Glutamatergic neuron (in vitro differentiated cells): ENCODE data around the gene KPNA2. TPM values are rescaled to one million over a fixed set of nuclear protein-coding genes. Genes with fewer than 3 reads are reported as not detected.
"Not testable (repeated sequence)": the region's sequence is repeated elsewhere in the genome, so short reads cannot be mapped to it uniquely, and the experiment has no call there.

ENCODE experiments used
- DNase-seq: peaks from one replicate; pipeline ENCODE4 v3.0.0; 2022
- H3K27ac Mint-ChIP-seq: one replicate; pipeline ENCODE4 v1.8.0; 2020; ENCODE audit warnings: mild to moderate bottlenecking, mixed read lengths, inconsistent platforms; ENCODE audit not compliant: unreplicated experiment
- H3K27me3 Mint-ChIP-seq: one replicate; pipeline ENCODE4 v1.8.0; 2020; ENCODE audit warnings: mild to moderate bottlenecking, moderate library complexity, mixed read lengths, inconsistent platforms; ENCODE audit not compliant: unreplicated experiment
- H3K36me3 Mint-ChIP-seq: one replicate; pipeline ENCODE4 v1.8.0; 2020; ENCODE audit warnings: mild to moderate bottlenecking, mixed read lengths, inconsistent platforms; ENCODE audit not compliant: unreplicated experiment
- H3K4me1 Mint-ChIP-seq: one replicate; pipeline ENCODE4 v1.8.0; 2020; ENCODE audit warnings: mild to moderate bottlenecking, low read depth, mixed read lengths, inconsistent platforms; ENCODE audit not compliant: unreplicated experiment
- H3K4me3 Mint-ChIP-seq: one replicate; pipeline ENCODE4 v1.8.0; 2020; ENCODE audit warnings: mild to moderate bottlenecking, mixed read lengths, inconsistent platforms; ENCODE audit not compliant: unreplicated experiment
- H3K9me3 Mint-ChIP-seq: one replicate; pipeline ENCODE4 v1.8.0; 2020; ENCODE audit warnings: mild to moderate bottlenecking, moderate library complexity, mixed read lengths, inconsistent platforms; ENCODE audit not compliant: unreplicated experiment
- total RNA-seq: library from RNA; stranded (reverse); fragmentation: NEBNext Ultra II Directional; extraction: Animal tissue kit (Norgen Biotek cat#: 25700); gene quantifications from one replicate; pipeline ENCODE4 v1.2.1, GENCODE V29; 2021; ENCODE audit not compliant: unreplicated experiment
- TF ChIP-seq, protein P1 (sequence below): fragments of 200-600 bp; sonication (generic); IDR thresholded peaks from one replicate; pipeline ENCODE4 v1.5.0; 2021; ENCODE audit not compliant: partially characterized antibody, unreplicated experiment

Gene KPNA2
- total RNA-seq, 1 donor from 2014 or later: 223 TPM

DNA sequence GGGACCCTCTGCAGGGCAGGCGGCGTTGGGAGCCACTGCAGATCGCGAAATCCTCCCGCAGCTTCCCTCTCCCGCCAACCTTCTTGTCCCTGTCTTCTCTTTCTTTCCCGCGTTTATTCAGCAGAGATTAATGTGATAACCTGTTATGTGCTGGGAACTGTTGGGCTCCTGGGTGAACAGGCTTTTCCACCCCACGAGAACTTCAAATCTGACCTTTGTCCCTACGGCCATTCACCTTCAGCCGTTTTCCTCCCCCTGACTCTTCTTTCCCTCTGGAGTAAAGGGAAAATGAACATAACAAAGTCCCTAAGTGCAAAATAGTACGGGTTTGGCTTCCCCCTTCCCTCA is 15.2 kb upstream of the KPNA2 start:
- no peak for DNase-seq
- H3K9me3 Mint-ChIP-seq: peaks cover 15% of the 10 kb centered on the region
- peak overlapping the region; percentile 88 for H3K4me3 Mint-ChIP-seq
- TF ChIP-seq, protein P1, sequence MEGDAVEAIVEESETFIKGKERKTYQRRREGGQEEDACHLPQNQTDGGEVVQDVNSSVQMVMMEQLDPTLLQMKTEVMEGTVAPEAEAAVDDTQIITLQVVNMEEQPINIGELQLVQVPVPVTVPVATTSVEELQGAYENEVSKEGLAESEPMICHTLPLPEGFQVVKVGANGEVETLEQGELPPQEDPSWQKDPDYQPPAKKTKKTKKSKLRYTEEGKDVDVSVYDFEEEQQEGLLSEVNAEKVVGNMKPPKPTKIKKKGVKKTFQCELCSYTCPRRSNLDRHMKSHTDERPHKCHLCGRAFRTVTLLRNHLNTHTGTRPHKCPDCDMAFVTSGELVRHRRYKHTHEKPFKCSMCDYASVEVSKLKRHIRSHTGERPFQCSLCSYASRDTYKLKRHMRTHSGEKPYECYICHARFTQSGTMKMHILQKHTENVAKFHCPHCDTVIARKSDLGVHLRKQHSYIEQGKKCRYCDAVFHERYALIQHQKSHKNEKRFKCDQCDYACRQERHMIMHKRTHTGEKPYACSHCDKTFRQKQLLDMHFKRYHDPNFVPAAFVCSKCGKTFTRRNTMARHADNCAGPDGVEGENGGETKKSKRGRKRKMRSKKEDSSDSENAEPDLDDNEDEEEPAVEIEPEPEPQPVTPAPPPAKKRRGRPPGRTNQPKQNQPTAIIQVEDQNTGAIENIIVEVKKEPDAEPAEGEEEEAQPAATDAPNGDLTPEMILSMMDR: no peak
- no peaks in the 10 kb centered on the region for H3K36me3 Mint-ChIP-seq
- peaks cover 5% of the 10 kb centered on the region for H3K4me1 Mint-ChIP-seq
- H3K27me3 Mint-ChIP-seq: peaks cover 19% of the 10 kb centered on the region
- H3K27ac Mint-ChIP-seq: peak overlapping the region; percentile 84

DNA sequence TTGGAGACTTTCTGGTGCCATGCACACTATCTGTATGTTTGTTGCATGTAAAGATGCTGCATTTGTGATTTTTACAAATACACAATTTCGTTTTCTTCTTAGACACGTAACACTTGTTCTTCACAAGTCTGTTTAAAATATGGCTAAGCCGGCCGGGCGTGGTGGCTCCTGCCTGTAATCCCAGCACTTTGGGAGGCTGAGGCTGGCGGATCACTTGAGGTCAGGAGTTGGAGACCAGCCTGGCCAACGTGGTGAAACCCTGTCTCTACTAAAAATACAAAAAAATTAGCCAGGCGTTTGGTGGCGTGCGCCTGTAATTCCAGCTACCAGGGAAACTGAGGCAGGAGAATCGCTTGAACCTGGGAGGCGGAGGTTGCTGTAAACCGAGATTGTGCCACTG is 14.7 kb upstream of the KPNA2 start:
- Mint-ChIP-seq H3K27ac (peak overlapping the region; percentile 84), H3K27me3 (peaks cover 17% of the 10 kb centered on the region), H3K4me3 (peak overlapping the region; percentile 88), H3K9me3 (peaks cover 15% of the 10 kb centered on the region)
- H3K4me1 Mint-ChIP-seq, DNase-seq, H3K36me3 Mint-ChIP-seq: not testable (repeated sequence)

DNA sequence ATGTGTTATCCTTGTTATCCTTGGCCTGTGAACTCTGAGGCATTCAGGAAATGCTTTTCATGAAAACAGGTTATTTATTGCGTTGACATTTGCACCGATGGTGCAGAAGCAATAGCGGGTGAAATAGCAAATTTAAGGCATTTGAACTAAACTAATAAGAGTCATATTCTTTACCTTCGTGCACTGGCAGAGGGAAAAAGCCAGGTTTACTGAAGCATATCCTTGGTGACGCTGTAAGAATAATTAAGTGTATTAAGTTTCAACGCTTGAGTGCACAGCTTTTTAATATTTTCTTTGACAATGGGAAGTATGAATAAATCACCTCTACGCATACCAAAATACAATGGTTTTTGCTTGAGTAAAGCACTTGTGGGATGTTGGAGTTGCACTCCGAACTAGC is 13.6 kb upstream of the KPNA2 start:
- Mint-ChIP-seq H3K4me1 (peaks cover 5% of the 10 kb centered on the region), H3K4me3 (peak overlapping the region; percentile 67), H3K27ac (no peak overlapping the region), H3K27me3 (peaks cover 18% of the 10 kb centered on the region), H3K9me3 (peaks cover 15% of the 10 kb centered on the region), H3K36me3 (no peaks in the 10 kb centered on the region)
- TF ChIP-seq, protein P1: no peak
- DNase-seq: no peak

DNA sequence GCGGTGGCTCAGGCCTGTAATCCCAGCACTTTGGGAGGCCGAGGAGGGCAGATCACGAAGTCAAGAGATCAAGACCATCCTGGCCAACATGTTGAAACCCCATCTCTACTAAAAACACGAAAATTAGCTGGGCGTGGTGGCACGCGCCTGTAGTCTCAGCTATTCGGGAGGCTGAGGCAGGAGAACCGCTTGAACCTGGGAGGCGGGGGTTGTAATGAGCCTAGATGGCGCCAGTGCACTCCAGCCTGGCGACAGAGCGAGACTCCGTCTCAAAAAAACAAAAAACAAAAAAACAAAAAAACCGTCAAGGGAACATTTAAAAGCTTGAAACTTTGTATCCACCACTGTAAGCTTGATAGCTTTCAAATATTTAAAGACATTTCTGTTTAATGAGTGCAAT is 13.0 kb upstream of the KPNA2 start:
- H3K36me3 Mint-ChIP-seq, H3K27ac Mint-ChIP-seq, H3K4me1 Mint-ChIP-seq, DNase-seq, H3K4me3 Mint-ChIP-seq: not testable (repeated sequence)
- peaks cover 15% of the 10 kb centered on the region for H3K9me3 Mint-ChIP-seq
- H3K27me3 Mint-ChIP-seq: peaks cover 18% of the 10 kb centered on the region

DNA sequence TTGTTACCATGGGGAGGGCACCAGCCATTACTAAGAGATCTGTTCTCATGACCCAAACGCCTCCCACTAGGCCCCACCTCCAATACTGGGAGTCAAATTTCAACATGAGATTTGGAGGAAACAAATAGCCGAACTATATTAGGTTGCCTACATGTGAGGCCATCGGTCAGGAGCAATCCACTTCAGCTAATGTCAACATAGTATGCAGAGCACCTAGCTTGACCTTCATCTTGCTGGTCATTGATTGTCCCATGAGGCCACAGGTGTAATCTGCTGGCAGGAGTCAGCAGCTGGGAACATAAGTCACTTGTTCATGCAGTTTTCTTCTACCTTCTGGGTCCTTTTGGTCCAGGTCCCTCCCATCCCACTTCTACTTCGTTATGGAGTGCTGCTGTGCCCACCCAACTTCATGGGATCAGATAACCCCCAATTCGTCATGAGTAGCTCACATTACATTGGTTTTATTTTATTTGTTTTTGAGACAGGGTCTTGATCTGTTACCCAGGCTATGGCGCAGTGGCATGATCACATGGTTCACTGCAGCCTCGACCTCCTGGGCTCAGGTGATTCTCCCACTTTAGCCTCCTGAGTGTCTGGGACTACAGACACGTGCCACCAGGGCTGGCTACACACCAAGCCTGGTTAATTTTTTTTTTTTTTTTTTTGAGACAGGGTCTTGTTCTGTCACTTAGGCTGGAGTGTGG is 5.9 kb upstream of the KPNA2 start:
- H3K36me3 Mint-ChIP-seq: no peaks in the 10 kb centered on the region

More for the DNA sequence above, 5.9 kb upstream of the KPNA2 start:
- Mint-ChIP-seq H3K27ac (peak overlapping the region; percentile 85), H3K27me3 (peaks cover 6% of the 10 kb centered on the region), H3K9me3 (peaks cover 2% of the 10 kb centered on the region), H3K4me3 (no peak overlapping the region), H3K4me1 (peaks cover 4% of the 10 kb centered on the region)
- TF ChIP-seq, protein P1: no peak
- peak; percentile 25 for DNase-seq
